Measurements from ENCODE around the gene PKIG.

- no peak for TF ChIP-seq POLR2A (IDR thresholded peaks at IDR 0.05; ENCODE audit: low read length)
- no peak for TF ChIP-seq GATA1 (IDR thresholded peaks at IDR 0.05; ENCODE audit: low read depth, low read length)
Measured at GRCh38 chr20:44585057-44585963, 2.9 kb downstream of the PKIG start.

Measured in erythroblast (primary cell).